ENCODE measurements around the gene MSI2. TPM values are rescaled to one million over a fixed set of nuclear protein-coding genes. Genes with fewer than 3 reads are reported as not detected.

Gene MSI2
- total RNA-seq, 1 donor from 2014 or later: 60.6 TPM

DNA sequence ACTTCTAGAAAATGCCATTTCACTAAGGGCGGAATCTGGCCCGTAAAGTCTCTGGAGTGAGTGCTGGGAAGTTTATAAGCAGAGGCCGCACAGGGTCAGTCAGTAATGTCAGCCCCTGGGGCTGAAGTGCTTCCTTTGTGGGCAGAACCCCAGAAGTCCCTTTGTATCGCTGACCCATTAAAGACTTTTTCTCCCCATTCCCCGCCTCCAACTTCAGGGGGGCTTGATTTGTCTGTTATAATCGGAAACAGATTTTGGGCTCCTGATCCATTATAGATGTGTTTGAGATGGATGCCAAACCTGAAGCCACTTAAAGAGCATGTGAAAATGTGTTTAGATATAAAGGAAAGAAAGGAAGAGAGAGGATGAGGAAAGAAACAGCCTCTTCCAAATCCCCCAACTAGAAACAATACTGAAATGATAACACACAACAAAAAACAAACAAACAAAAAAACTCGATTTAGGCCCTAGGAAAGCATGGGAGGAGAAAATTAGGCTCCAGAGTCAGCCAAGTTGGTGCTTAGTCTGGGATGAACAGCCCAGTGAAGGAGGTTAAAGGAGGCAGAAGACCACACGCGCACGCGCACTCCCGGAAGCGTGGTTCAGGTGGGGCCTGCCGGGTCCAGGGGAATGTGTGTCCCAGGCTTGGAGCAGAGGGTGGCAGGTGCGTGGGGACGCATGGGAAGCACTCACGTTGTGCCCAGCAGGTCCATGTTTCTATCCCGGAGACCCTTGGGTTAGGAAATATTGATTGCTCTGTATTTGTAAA lies 27.1 kb downstream of the MSI2 start:
- H3K4me1 Mint-ChIP-seq (ENCODE audit: unreplicated experiment): peaks cover 37% of the 10 kb centered on the region
- TF ChIP-seq CTCF (IDR thresholded peaks at IDR 0.05; ENCODE audit: unreplicated experiment): no peak
- no peak for DNase-seq (ENCODE audit: low spot score)
- H3K4me3 Mint-ChIP-seq (ENCODE audit: unreplicated experiment): no peak overlapping the region
- H3K36me3 Mint-ChIP-seq (ENCODE audit: low read depth, unreplicated experiment): peaks cover 6% of the 10 kb centered on the region
- peak overlapping the region; percentile 43 for H3K27ac Mint-ChIP-seq (ENCODE audit: unreplicated experiment)
- peaks cover 8% of the 10 kb centered on the region for H3K27me3 Mint-ChIP-seq (ENCODE audit: unreplicated experiment)
- no peaks in the 10 kb centered on the region for H3K9me3 Mint-ChIP-seq (ENCODE audit: unreplicated experiment)

DNA sequence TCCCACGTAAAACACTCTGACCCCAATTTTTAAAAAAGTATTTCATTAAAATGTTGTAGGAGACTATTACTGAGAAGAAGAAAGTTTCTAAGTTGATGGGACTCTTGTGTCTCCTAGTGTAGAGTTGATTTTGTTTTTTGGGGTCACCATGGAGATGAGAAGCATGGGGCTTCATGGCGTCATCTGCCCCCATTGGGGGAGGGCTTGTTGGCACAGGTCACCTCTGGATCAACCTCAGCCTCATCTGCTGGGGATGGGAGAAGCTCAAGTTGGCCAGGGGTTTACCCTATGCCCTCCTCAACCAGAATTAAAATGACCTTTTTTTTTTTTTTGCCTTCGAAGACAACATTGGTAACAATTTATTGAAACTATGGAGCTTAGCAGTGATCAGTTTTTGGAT lies 28.3 kb downstream of the MSI2 start:
- Mint-ChIP-seq H3K27me3 (ENCODE audit: unreplicated experiment) (peaks cover 7% of the 10 kb centered on the region), H3K4me1 (ENCODE audit: unreplicated experiment) (peaks cover 37% of the 10 kb centered on the region), H3K27ac (ENCODE audit: unreplicated experiment) (no peak overlapping the region), H3K9me3 (ENCODE audit: unreplicated experiment) (no peaks in the 10 kb centered on the region), H3K36me3 (ENCODE audit: low read depth, unreplicated experiment) (peaks cover 4% of the 10 kb centered on the region), H3K4me3 (ENCODE audit: unreplicated experiment) (no peak overlapping the region)
- no peak for TF ChIP-seq CTCF (IDR thresholded peaks at IDR 0.05; ENCODE audit: unreplicated experiment)
- no peak for DNase-seq (ENCODE audit: low spot score)

GRCh38 chr17:57284984-57285646 lies 28.8 kb downstream of the MSI2 start:
- no peak overlapping the region for H3K4me3 Mint-ChIP-seq (ENCODE audit: unreplicated experiment)
- H3K27ac Mint-ChIP-seq (ENCODE audit: unreplicated experiment): peak overlapping the region; percentile 42
- H3K36me3 Mint-ChIP-seq (ENCODE audit: low read depth, unreplicated experiment): peaks cover 4% of the 10 kb centered on the region
- no peak for DNase-seq (ENCODE audit: low spot score)
- H3K27me3 Mint-ChIP-seq (ENCODE audit: unreplicated experiment): peaks cover 7% of the 10 kb centered on the region
- no peak for TF ChIP-seq CTCF (IDR thresholded peaks at IDR 0.05; ENCODE audit: unreplicated experiment)
- H3K4me1 Mint-ChIP-seq (ENCODE audit: unreplicated experiment): peaks cover 37% of the 10 kb centered on the region
- H3K9me3 Mint-ChIP-seq (ENCODE audit: unreplicated experiment): no peaks in the 10 kb centered on the region

GRCh38 chr17:57285701-57286100 lies 29.4 kb downstream of the MSI2 start:
- H3K27me3 Mint-ChIP-seq (ENCODE audit: unreplicated experiment): peaks cover 7% of the 10 kb centered on the region
- no peak for TF ChIP-seq CTCF (IDR thresholded peaks at IDR 0.05; ENCODE audit: unreplicated experiment)
- H3K36me3 Mint-ChIP-seq (ENCODE audit: low read depth, unreplicated experiment): peaks cover 4% of the 10 kb centered on the region
- no peak overlapping the region for H3K27ac Mint-ChIP-seq (ENCODE audit: unreplicated experiment)
- H3K4me1 Mint-ChIP-seq (ENCODE audit: unreplicated experiment): peaks cover 37% of the 10 kb centered on the region
- DNase-seq (ENCODE audit: low spot score): no peak
- H3K4me3 Mint-ChIP-seq (ENCODE audit: unreplicated experiment): no peak overlapping the region
- no peaks in the 10 kb centered on the region for H3K9me3 Mint-ChIP-seq (ENCODE audit: unreplicated experiment)

Data from endothelial cell (in vitro differentiated cells).